HCT116 (cell line): Measurements from ENCODE around the gene MAGOH. TPM values are rescaled to one million over a fixed set of nuclear protein-coding genes. Genes with fewer than 3 reads are reported as not detected.

Source experiments
- ATAC-seq: fragments of 200-7000 bp; cut with Tn5 transposase; 2 replicates; pipeline ENCODE4 v1.9.1; 2020; ENCODE audit warnings: mild to moderate bottlenecking, moderate library complexity
- BruUV-seq: library from RNA; stranded (reverse); fragments of 400-500 nt; replicated peaks from 2 replicates; lab custom pipeline; 2021; lab: Mats Ljungman, UMichigan
- CTCF ChIA-PET: fragments of 300-600 bp; sonication (Branson Sonifier 250); formaldehyde crosslinking; loops from one replicate; lab custom pipeline; 2021; ENCODE audit warnings: antibody characterized with exemption; lab: Charles Lee
- POLR2A ChIA-PET: fragments of 300-600, 350-600 bp; sonication (Branson Sonifier 250); formaldehyde crosslinking; loops from one replicate; lab custom pipeline; 2021; ENCODE audit warnings: antibody characterized with exemption; lab: Charles Lee
- RAD21 ChIA-PET, 2 experiments: fragments of 300-600 bp; sonication (Branson Sonifier 250); formaldehyde crosslinking; loops; one replicate each; lab custom pipeline; 2023; ENCODE audit warnings: low total read pairs in 2 of 2; ENCODE audit not compliant: uncharacterized antibody in 2 of 2, unreplicated experiment in 2 of 2, low non-redundant PET in 1 of 2; lab: Charles Lee
- DNase-seq: peaks from one replicate; pipeline ENCODE4 v3.0.0-alpha.2; 2010; ENCODE audit warnings: low read depth, low spot score
- H2AFZ ChIP-seq: fragments of 200-600 bp; shearing (Covaris generic), sonication (generic); 2 replicates; pipeline ENCODE4 v1.6.1; 2017; ENCODE audit warnings: low read depth, mixed run types, mixed read lengths, antibody characterized with exemption, low read length; ENCODE audit not compliant: poor library complexity, severe bottlenecking
- H3K27ac ChIP-seq: 2 replicates; pipeline ENCODE4 v1.5.1; 2012; ENCODE audit warnings: low read depth, low read length
- H3K27me3 ChIP-seq: fragments of 200-600 bp; sonication (generic); 2 replicates; pipeline ENCODE4 v1.6.1; 2016; ENCODE audit warnings: mixed run types, low read length, mixed read lengths; ENCODE audit not compliant: insufficient read depth
- H3K36me3 ChIP-seq, 2 experiments: fragments of 200-500 bp in 1 of 2; fragments of 200-600 bp in 1 of 2; sonication (Bioruptor generic) in 1 of 2; sonication (generic) in 1 of 2; 2 replicates each; pipeline versions ENCODE4 v1.5.1 to v1.6.1; 2014 to 2016; ENCODE audit warnings: low read length in 2 of 2, inconsistent platforms in 1 of 2, mixed read lengths in 1 of 2, mixed run types in 1 of 2; ENCODE audit not compliant: insufficient read depth in 2 of 2, control insufficient read depth in 1 of 2
- H3K4me1 ChIP-seq, 2 experiments: fragments of 200-600 bp in 1 of 2; sonication (generic) in 1 of 2; 2 replicates each; pipeline versions ENCODE4 v1.5.1 to v1.6.1; 2012 to 2017; ENCODE audit warnings: low read length in 2 of 2, inconsistent platforms in 1 of 2, mild to moderate bottlenecking in 1 of 2, mixed read lengths in 1 of 2, mixed run types in 1 of 2, moderate library complexity in 1 of 2; ENCODE audit not compliant: insufficient read depth in 2 of 2, control insufficient read depth in 1 of 2
- H3K4me2 ChIP-seq: fragments of 200-600 bp; sonication (generic); 2 replicates; pipeline ENCODE4 v1.6.1; 2017; ENCODE audit warnings: mixed run types, low read length, mixed read lengths
- H3K4me3 ChIP-seq, 2 experiments: fragments of 200-600 bp in 1 of 2; sonication (generic) in 1 of 2; replicated peaks in 1 of 2; 2 replicates each; pipeline ENCODE4 v1.5.1; 2011 to 2016; ENCODE audit warnings: low read length in 2 of 2, control low read depth in 1 of 2, low read depth in 1 of 2, mild to moderate bottlenecking in 1 of 2, mixed read lengths in 1 of 2, mixed run types in 1 of 2
- H3K79me2 ChIP-seq: fragments of 200-600 bp; sonication (generic); 2 replicates; pipeline ENCODE4 v1.6.1; 2017; ENCODE audit warnings: mild to moderate bottlenecking, mixed run types, low read length, moderate library complexity, mixed read lengths; ENCODE audit not compliant: insufficient read depth
- H3K9ac ChIP-seq: fragments of 200-600 bp; sonication (generic); 2 replicates; pipeline ENCODE4 v1.6.1; 2016; ENCODE audit warnings: low read length, mixed read lengths
- H3K9me2 ChIP-seq: fragments of 200-600 bp; sonication (generic), shearing (Covaris generic); 2 replicates; pipeline ENCODE4 v1.6.1; 2017; ENCODE audit warnings: mixed run types, mild to moderate bottlenecking, moderate library complexity; ENCODE audit not compliant: insufficient read depth
- H3K9me3 ChIP-seq, 2 experiments: fragments of 200-500 bp in 1 of 2; fragments of 200-600 bp in 1 of 2; sonication (Bioruptor generic) in 1 of 2; sonication (generic) in 1 of 2; 2 replicates each; pipeline ENCODE4 v1.6.1; 2014 to 2017; ENCODE audit warnings: low read length in 2 of 2, mixed read lengths in 2 of 2, inconsistent platforms in 1 of 2, low read depth in 1 of 2, mild to moderate bottlenecking in 1 of 2, mixed run types in 1 of 2, moderate library complexity in 1 of 2; ENCODE audit not compliant: control insufficient read depth in 1 of 2, insufficient read depth in 1 of 2
- H4K20me1 ChIP-seq: fragments of 200-600 bp; sonication (generic), shearing (Covaris generic); 2 replicates; pipeline ENCODE4 v1.6.1; 2017; ENCODE audit warnings: mixed run types, mild to moderate bottlenecking, moderate library complexity; ENCODE audit not compliant: insufficient read depth
- CBX3 ChIP-seq: IDR thresholded peaks from 2 replicates; pipeline ENCODE4 v1.6.1; 2012; ENCODE audit warnings: low read depth
- CTCF ChIP-seq, 3 experiments: fragments of 200-600 bp in 1 of 3; sonication (generic) in 1 of 3; IDR thresholded peaks in 2 of 3; conservative IDR thresholded peaks in 1 of 3; 2 replicates each; pipeline ENCODE4 v1.5.1; 2012 to 2017; ENCODE audit warnings: low read depth in 2 of 3, low read length in 2 of 3, antibody characterized with exemption in 1 of 3, borderline replicate concordance in 1 of 3, control low read depth in 1 of 3, mild to moderate bottlenecking in 1 of 3, mixed read lengths in 1 of 3, mixed run types in 1 of 3, moderate library complexity in 1 of 3; ENCODE audit not compliant: insufficient read depth in 1 of 3
- EGR1 ChIP-seq: IDR thresholded peaks from 2 replicates; pipeline ENCODE4 v1.6.1; 2012; ENCODE audit warnings: low read depth
- ELF1 ChIP-seq: IDR thresholded peaks from 2 replicates; pipeline ENCODE4 v1.6.1; 2012; ENCODE audit warnings: low read depth, borderline replicate concordance
- EZH2 ChIP-seq: fragments of 200-600 bp; sonication (generic); IDR thresholded peaks from 2 replicates; pipeline ENCODE4 v1.6.1; 2017; ENCODE audit warnings: antibody characterized with exemption, mixed run types
- EZH2phosphoT487 ChIP-seq: fragments of 200-600 bp; IDR thresholded peaks from 2 replicates; pipeline ENCODE4 v1.6.1; 2018; ENCODE audit warnings: antibody characterized with exemption, borderline replicate concordance
- FOSL1 ChIP-seq: IDR thresholded peaks from 2 replicates; pipeline ENCODE4 v1.6.1; 2012; ENCODE audit warnings: low read depth
- JUND ChIP-seq: IDR thresholded peaks from 2 replicates; pipeline ENCODE4 v1.6.1; 2012
- SIN3A ChIP-seq: IDR thresholded peaks from 2 replicates; pipeline ENCODE4 v1.6.1; 2012; ENCODE audit warnings: low read depth
- SP1 ChIP-seq: IDR thresholded peaks from 2 replicates; pipeline ENCODE4 v1.6.1; 2012; ENCODE audit warnings: low read depth
- SRF ChIP-seq: IDR thresholded peaks from 2 replicates; pipeline ENCODE4 v1.6.1; 2012; ENCODE audit warnings: low read depth
- TCF7L2 ChIP-seq: IDR thresholded peaks from 2 replicates; pipeline ENCODE4 v1.7.0; 2011; ENCODE audit warnings: borderline replicate concordance, inconsistent platforms; ENCODE audit not compliant: insufficient read depth, insufficient read length; ENCODE audit errors: extremely low read depth
- ZFX ChIP-seq: fragments of 450-650 bp; IDR thresholded peaks from 2 replicates; pipeline ENCODE4 v1.6.1; 2017
- ZNF274 ChIP-seq: fragments of 200-500 bp; sonication (Bioruptor generic); IDR thresholded peaks from 2 replicates; pipeline ENCODE4 v1.6.1; 2014; ENCODE audit warnings: mild to moderate bottlenecking, low read depth, low read length, inconsistent platforms
- intact Hi-C: fragments of 100-400 bp; cut with micrococcal nuclease; formaldehyde crosslinking; loops from 2 replicates; pipeline ENCODE4 v1.10.0; 2022
- total RNA-seq: library from RNA; stranded (reverse); gene quantifications from one replicate; pipeline ENCODE4 v1.2.1, GENCODE V29; 2021; ENCODE audit not compliant: unreplicated experiment
- TF ChIP-seq, protein P1 (sequence below): IDR thresholded peaks from 2 replicates; pipeline ENCODE4 v1.6.1; 2012; ENCODE audit warnings: low read depth

The MAGOH gene
- total RNA-seq, 1 experiment from 2014 or later, result 63.7 TPM

GRCh38 chr1:53220171-53220961 lies 18.0 kb downstream of the MAGOH start, which contains the start of gene CZIB (continued):
- TF ChIP-seq FOSL1, result no peak
- peak; percentile 93 for TF ChIP-seq ZFX
- no peak for TF ChIP-seq EZH2
- no peak for TF ChIP-seq EZH2phosphoT487
- peak; percentile 99 for TF ChIP-seq SIN3A
- peak; percentile 95 for TF ChIP-seq EGR1
- TF ChIP-seq JUND, result peak; percentile 33; the same call in 1 of the 2 replicates
- peak; percentile 17 for TF ChIP-seq TCF7L2
- TF ChIP-seq, protein P1, sequence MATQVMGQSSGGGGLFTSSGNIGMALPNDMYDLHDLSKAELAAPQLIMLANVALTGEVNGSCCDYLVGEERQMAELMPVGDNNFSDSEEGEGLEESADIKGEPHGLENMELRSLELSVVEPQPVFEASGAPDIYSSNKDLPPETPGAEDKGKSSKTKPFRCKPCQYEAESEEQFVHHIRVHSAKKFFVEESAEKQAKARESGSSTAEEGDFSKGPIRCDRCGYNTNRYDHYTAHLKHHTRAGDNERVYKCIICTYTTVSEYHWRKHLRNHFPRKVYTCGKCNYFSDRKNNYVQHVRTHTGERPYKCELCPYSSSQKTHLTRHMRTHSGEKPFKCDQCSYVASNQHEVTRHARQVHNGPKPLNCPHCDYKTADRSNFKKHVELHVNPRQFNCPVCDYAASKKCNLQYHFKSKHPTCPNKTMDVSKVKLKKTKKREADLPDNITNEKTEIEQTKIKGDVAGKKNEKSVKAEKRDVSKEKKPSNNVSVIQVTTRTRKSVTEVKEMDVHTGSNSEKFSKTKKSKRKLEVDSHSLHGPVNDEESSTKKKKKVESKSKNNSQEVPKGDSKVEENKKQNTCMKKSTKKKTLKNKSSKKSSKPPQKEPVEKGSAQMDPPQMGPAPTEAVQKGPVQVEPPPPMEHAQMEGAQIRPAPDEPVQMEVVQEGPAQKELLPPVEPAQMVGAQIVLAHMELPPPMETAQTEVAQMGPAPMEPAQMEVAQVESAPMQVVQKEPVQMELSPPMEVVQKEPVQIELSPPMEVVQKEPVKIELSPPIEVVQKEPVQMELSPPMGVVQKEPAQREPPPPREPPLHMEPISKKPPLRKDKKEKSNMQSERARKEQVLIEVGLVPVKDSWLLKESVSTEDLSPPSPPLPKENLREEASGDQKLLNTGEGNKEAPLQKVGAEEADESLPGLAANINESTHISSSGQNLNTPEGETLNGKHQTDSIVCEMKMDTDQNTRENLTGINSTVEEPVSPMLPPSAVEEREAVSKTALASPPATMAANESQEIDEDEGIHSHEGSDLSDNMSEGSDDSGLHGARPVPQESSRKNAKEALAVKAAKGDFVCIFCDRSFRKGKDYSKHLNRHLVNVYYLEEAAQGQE, result no peak
- TF ChIP-seq, all 23 proteins: peak for 11

- DNase-seq, result no peak
- no peak for TF ChIP-seq SRF
- no peak for TF ChIP-seq SP1
- no peak for TF ChIP-seq ELF1
- no peak for TF ChIP-seq CBX3
- no peak for TF ChIP-seq SIN3A
- TF ChIP-seq, protein P1, result no peak
- no peak for TF ChIP-seq ZNF274
- no peak for TF ChIP-seq CTCF (IDR thresholded peaks at IDR 0.05 in 2 of 3, conservative IDR thresholded peaks at IDR 0.05 in 1 of 3; ENCODE audit: borderline replicate concordance in 1 of 3, insufficient read depth in 1 of 3, low read depth in 2 of 3, low read length in 2 of 3)
These were observed 18.6 kb downstream of the MAGOH start for GRCh38 chr1:53219711-53220110.

More at GRCh38 chr1:53219711-53220110, 18.6 kb downstream of the MAGOH start:
- intact Hi-C loops, result no loop called here
- H3K9ac ChIP-seq, result peak overlapping the region; percentile 76
- peaks cover 0 to 8% of the 10 kb centered on the region in 2 experiments; a peak in 1 of 4 replicates for H3K36me3 ChIP-seq
- no peaks in the 10 kb centered on the region for H3K9me2 ChIP-seq
- peak overlapping the region; percentile 75 for H3K27ac ChIP-seq
- H3K4me2 ChIP-seq, result peak overlapping the region; percentile 82
- no peaks in the 10 kb centered on the region for H4K20me1 ChIP-seq
- H3K27me3 ChIP-seq, result no peaks in the 10 kb centered on the region
- no peak overlapping the region for H2AFZ ChIP-seq
- peaks cover 9 to 18% of the 10 kb centered on the region in 2 experiments; a peak in 3 of 4 replicates for H3K4me1 ChIP-seq
- peak overlapping the region; percentile 75 to 85 for H3K4me3 ChIP-seq
- H3K9me3 ChIP-seq, result no peaks in the 10 kb centered on the region
- RAD21 ChIA-PET, result no interaction called here
- CTCF ChIA-PET, result no interaction called here
- peaks cover 12% of the 10 kb centered on the region for H3K79me2 ChIP-seq
- TSS peak; percentile 85 for BruUV-seq
- POLR2A ChIA-PET, result interaction anchor here (2.0 kb wide), 1 partner anchor 19 kb away, joined by 6 read pairs; the partner anchor contains the start of gene MAGOH
- no peak for ATAC-seq
